Measurements from ENCODE around the gene VARS2.

Gene VARS2

DNA sequence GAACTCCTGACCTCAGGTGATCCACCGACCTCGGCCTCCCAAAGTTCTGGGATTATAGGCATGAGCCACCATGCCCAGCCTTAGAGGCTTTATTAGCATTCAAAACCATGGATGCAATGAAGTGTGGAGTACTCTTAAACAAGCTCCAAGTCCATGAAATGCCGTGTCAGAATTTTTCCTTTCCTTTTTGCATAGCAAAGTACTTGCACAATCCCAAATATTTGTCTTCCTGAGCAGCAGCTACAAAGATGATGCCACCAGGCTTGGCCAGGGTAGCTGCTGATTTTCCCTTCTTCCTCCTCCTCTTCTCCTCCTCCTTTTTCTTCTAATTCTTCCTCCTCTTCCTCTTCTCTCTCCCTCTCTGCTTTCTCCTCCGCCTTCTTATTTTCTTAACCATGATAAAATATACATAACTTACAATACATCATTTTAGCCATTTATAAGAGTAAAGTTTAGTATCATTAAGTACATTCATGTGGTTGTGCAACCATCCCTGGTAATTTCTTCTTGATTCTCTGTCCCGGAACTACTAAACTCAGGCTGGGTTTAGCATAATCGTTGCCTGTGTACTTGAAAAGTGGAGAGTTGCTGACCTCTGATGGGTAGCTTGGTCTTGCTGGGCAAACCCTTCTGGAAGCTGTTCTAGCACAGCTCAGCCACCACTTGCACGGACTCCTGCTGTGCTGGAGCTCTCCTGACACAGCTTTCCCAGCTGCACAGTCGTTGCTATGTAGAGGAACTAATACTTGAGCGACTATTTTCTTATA, 47.1 kb downstream of the VARS2 start:
- Histone ChIP-seq H3K27me3 (ENCODE audit: insufficient read depth, low read length, poor library complexity) (no peaks in the 10 kb centered on the region), H3K36me3 (ENCODE audit: control insufficient read depth, insufficient read depth, low read length) (no peaks in the 10 kb centered on the region), H4K5ac (ENCODE audit: low read length) (no peak overlapping the region), H3K56ac (ENCODE audit: low read length) (no peak overlapping the region), H3K4me2 (ENCODE audit: low read length) (no peak overlapping the region), H3K9ac (ENCODE audit: low read length) (no peak overlapping the region), H3K79me1 (ENCODE audit: low read length) (no peaks in the 10 kb centered on the region), H3K18ac (ENCODE audit: low read length) (no peak overlapping the region), H3K27ac (ENCODE audit: low read depth, low read length) (no peak overlapping the region), H3K23ac (ENCODE audit: low read length) (no peak overlapping the region), H2AK5ac (ENCODE audit: low read length) (no peak overlapping the region), H3K4ac (ENCODE audit: low read depth, low read length) (no peak overlapping the region), H3K4me3 (ENCODE audit: low read length) (no peak overlapping the region), H2BK15ac (replicated peaks; ENCODE audit: low read depth) (no peak overlapping the region), H4K8ac (ENCODE audit: low read depth, low read length) (no peak overlapping the region), H3K4me1 (ENCODE audit: control insufficient read depth, low read depth, low read length) (peaks cover 2% of the 10 kb centered on the region), H3K79me2 (ENCODE audit: control insufficient read depth, insufficient read depth, low read length) (no peaks in the 10 kb centered on the region), H2BK5ac (ENCODE audit: low read length) (no peak overlapping the region), H2BK120ac (ENCODE audit: low read depth, low read length) (no peak overlapping the region)
- DNase-seq = no peak
- 92% methylated on average over 1 of the region's 9 CpGs for WGBS (ENCODE audit: extremely low coverage, insufficient coverage, low lambda C conversion rate)

DNA sequence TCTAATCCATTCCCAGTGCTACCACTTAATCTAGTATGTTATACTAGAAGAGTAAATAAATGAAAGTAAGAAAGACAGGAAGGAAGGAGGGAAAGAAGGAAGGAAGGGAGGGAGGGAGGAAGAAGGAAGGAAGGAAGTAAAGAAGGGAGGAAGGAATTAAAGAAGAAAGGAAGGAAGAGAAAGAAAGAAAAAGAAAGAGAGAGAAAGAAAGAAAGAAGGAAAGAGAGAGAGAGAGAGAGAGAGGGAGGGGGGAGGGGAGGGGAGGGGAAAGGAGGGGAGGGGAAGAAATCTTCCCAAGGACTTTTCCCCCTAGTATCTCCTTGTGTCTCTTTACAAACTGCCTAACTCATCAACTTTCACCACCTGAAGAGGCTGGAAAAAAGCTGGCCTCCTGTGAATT, 48.7 kb downstream of the VARS2 start:
- no peak for DNase-seq
- Histone ChIP-seq H3K27me3 (ENCODE audit: insufficient read depth, low read length, poor library complexity) (no peaks in the 10 kb centered on the region), H3K9ac (ENCODE audit: low read length) (no peak overlapping the region), H2AK5ac (ENCODE audit: low read length) (no peak overlapping the region), H3K56ac (ENCODE audit: low read length) (no peak overlapping the region), H4K8ac (ENCODE audit: low read depth, low read length) (no peak overlapping the region), H3K4me2 (ENCODE audit: low read length) (no peak overlapping the region), H2BK120ac (ENCODE audit: low read depth, low read length) (no peak overlapping the region), H4K5ac (ENCODE audit: low read length) (no peak overlapping the region), H3K4ac (ENCODE audit: low read depth, low read length) (no peak overlapping the region), H3K36me3 (ENCODE audit: control insufficient read depth, insufficient read depth, low read length) (no peaks in the 10 kb centered on the region), H3K79me1 (ENCODE audit: low read length) (no peaks in the 10 kb centered on the region), H3K27ac (ENCODE audit: low read depth, low read length) (no peak overlapping the region), H2BK15ac (replicated peaks; ENCODE audit: low read depth) (no peak overlapping the region), H3K4me3 (ENCODE audit: low read length) (no peak overlapping the region), H3K79me2 (ENCODE audit: control insufficient read depth, insufficient read depth, low read length) (no peaks in the 10 kb centered on the region), H3K4me1 (ENCODE audit: control insufficient read depth, low read depth, low read length) (no peaks in the 10 kb centered on the region), H2BK5ac (ENCODE audit: low read length) (no peak overlapping the region), H3K23ac (ENCODE audit: low read length) (no peak overlapping the region), H3K18ac (ENCODE audit: low read length) (no peak overlapping the region)

DNA sequence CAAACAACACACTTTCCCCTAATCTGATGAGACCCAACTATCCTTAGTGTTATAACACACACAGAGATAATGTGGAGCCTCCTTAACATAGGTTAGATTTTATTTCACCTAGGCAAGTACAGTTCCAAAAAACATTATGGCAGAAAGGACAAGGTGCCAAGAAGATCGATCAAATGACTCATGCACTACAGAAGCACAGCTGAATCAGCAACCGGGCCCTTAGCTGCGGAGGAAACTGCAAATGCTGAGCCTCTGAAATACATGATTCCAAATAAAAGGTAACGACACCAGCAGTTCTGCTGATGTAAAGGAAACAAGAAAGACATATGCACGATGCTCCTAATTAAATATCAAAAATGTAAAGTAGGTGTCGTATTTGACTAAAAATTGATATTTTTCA, 49.6 kb downstream of the VARS2 start:
- no peak overlapping the region for H2BK5ac ChIP-seq (ENCODE audit: low read length)
- DNase-seq = no peak
- H2BK15ac ChIP-seq (replicated peaks; ENCODE audit: low read depth) = no peak overlapping the region
- H3K36me3 ChIP-seq (ENCODE audit: control insufficient read depth, insufficient read depth, low read length) = no peaks in the 10 kb centered on the region
- no peak overlapping the region for H3K4me2 ChIP-seq (ENCODE audit: low read length)
- no peak overlapping the region for H3K27ac ChIP-seq (ENCODE audit: low read depth, low read length)
- H3K4ac ChIP-seq (ENCODE audit: low read depth, low read length) = no peak overlapping the region
- no peak overlapping the region for H2AK5ac ChIP-seq (ENCODE audit: low read length)
- no peak overlapping the region for H3K56ac ChIP-seq (ENCODE audit: low read length)
- H3K9ac ChIP-seq (ENCODE audit: low read length) = no peak overlapping the region
- no peak overlapping the region for H4K8ac ChIP-seq (ENCODE audit: low read depth, low read length)
- no peaks in the 10 kb centered on the region for H3K4me1 ChIP-seq (ENCODE audit: control insufficient read depth, low read depth, low read length)
- H2BK120ac ChIP-seq (ENCODE audit: low read depth, low read length) = no peak overlapping the region
- H3K18ac ChIP-seq (ENCODE audit: low read length) = no peak overlapping the region
- WGBS (ENCODE audit: extremely low coverage, insufficient coverage, low lambda C conversion rate) = no CpG with 5 or more reads among the region's 6 CpGs
- H3K79me1 ChIP-seq (ENCODE audit: low read length) = no peaks in the 10 kb centered on the region
- no peaks in the 10 kb centered on the region for H3K27me3 ChIP-seq (ENCODE audit: insufficient read depth, low read length, poor library complexity)
- no peak overlapping the region for H3K4me3 ChIP-seq (ENCODE audit: low read length)
- no peaks in the 10 kb centered on the region for H3K79me2 ChIP-seq (ENCODE audit: control insufficient read depth, insufficient read depth, low read length)
- H4K5ac ChIP-seq (ENCODE audit: low read length) = no peak overlapping the region
- H3K23ac ChIP-seq (ENCODE audit: low read length) = no peak overlapping the region

GRCh38 chr6:30964075-30964474, 50.0 kb downstream of the VARS2 start:
- H3K79me1 ChIP-seq (ENCODE audit: low read length) = no peaks in the 10 kb centered on the region
- no peak overlapping the region for H3K9ac ChIP-seq (ENCODE audit: low read length)
- H2BK5ac ChIP-seq (ENCODE audit: low read length) = no peak overlapping the region
- no peak overlapping the region for H3K27ac ChIP-seq (ENCODE audit: low read depth, low read length)
- WGBS (ENCODE audit: extremely low coverage, insufficient coverage, low lambda C conversion rate) = no CpG with 5 or more reads among the region's 4 CpGs
- no peak overlapping the region for H3K23ac ChIP-seq (ENCODE audit: low read length)
- H3K4me3 ChIP-seq (ENCODE audit: low read length) = no peak overlapping the region
- no peak overlapping the region for H2BK15ac ChIP-seq (replicated peaks; ENCODE audit: low read depth)
- no peak overlapping the region for H3K4me2 ChIP-seq (ENCODE audit: low read length)
- H3K4ac ChIP-seq (ENCODE audit: low read depth, low read length) = no peak overlapping the region
- H3K56ac ChIP-seq (ENCODE audit: low read length) = no peak overlapping the region
- H3K4me1 ChIP-seq (ENCODE audit: control insufficient read depth, low read depth, low read length) = no peaks in the 10 kb centered on the region
- no peak overlapping the region for H2AK5ac ChIP-seq (ENCODE audit: low read length)
- H3K27me3 ChIP-seq (ENCODE audit: insufficient read depth, low read length, poor library complexity) = no peaks in the 10 kb centered on the region
- no peak overlapping the region for H4K8ac ChIP-seq (ENCODE audit: low read depth, low read length)
- H3K79me2 ChIP-seq (ENCODE audit: control insufficient read depth, insufficient read depth, low read length) = no peaks in the 10 kb centered on the region
- no peak overlapping the region for H2BK120ac ChIP-seq (ENCODE audit: low read depth, low read length)
- no peaks in the 10 kb centered on the region for H3K36me3 ChIP-seq (ENCODE audit: control insufficient read depth, insufficient read depth, low read length)
- H3K18ac ChIP-seq (ENCODE audit: low read length) = no peak overlapping the region
- no peak for DNase-seq
- H4K5ac ChIP-seq (ENCODE audit: low read length) = no peak overlapping the region

GRCh38 chr6:30965140-30965601, 51.1 kb downstream of the VARS2 start:
- Histone ChIP-seq H3K23ac (ENCODE audit: low read length) (no peak overlapping the region), H3K79me1 (ENCODE audit: low read length) (no peaks in the 10 kb centered on the region), H3K18ac (ENCODE audit: low read length) (no peak overlapping the region), H3K56ac (ENCODE audit: low read length) (no peak overlapping the region), H3K27me3 (ENCODE audit: insufficient read depth, low read length, poor library complexity) (no peaks in the 10 kb centered on the region), H3K9ac (ENCODE audit: low read length) (no peak overlapping the region), H3K4ac (ENCODE audit: low read depth, low read length) (no peak overlapping the region), H3K79me2 (ENCODE audit: control insufficient read depth, insufficient read depth, low read length) (no peaks in the 10 kb centered on the region), H2BK5ac (ENCODE audit: low read length) (no peak overlapping the region), H3K4me1 (ENCODE audit: control insufficient read depth, low read depth, low read length) (no peaks in the 10 kb centered on the region), H3K36me3 (ENCODE audit: control insufficient read depth, insufficient read depth, low read length) (no peaks in the 10 kb centered on the region), H3K27ac (ENCODE audit: low read depth, low read length) (no peak overlapping the region), H2BK120ac (ENCODE audit: low read depth, low read length) (no peak overlapping the region), H3K4me3 (ENCODE audit: low read length) (no peak overlapping the region), H3K4me2 (ENCODE audit: low read length) (no peak overlapping the region), H4K8ac (ENCODE audit: low read depth, low read length) (no peak overlapping the region), H4K5ac (ENCODE audit: low read length) (no peak overlapping the region), H2AK5ac (ENCODE audit: low read length) (no peak overlapping the region), H2BK15ac (replicated peaks; ENCODE audit: low read depth) (no peak overlapping the region)
- DNase-seq = no peak
- no CpG with 5 or more reads among the region's 5 CpGs for WGBS (ENCODE audit: extremely low coverage, insufficient coverage, low lambda C conversion rate)

- Histone ChIP-seq H3K4me3 (ENCODE audit: low read length) (no peak overlapping the region), H3K4me2 (ENCODE audit: low read length) (no peak overlapping the region), H2BK15ac (replicated peaks; ENCODE audit: low read depth) (no peak overlapping the region), H3K4me1 (ENCODE audit: control insufficient read depth, low read depth, low read length) (no peaks in the 10 kb centered on the region), H3K36me3 (ENCODE audit: control insufficient read depth, insufficient read depth, low read length) (no peaks in the 10 kb centered on the region), H2BK120ac (ENCODE audit: low read depth, low read length) (no peak overlapping the region), H3K23ac (ENCODE audit: low read length) (no peak overlapping the region), H3K79me1 (ENCODE audit: low read length) (no peaks in the 10 kb centered on the region), H2BK5ac (ENCODE audit: low read length) (no peak overlapping the region), H4K5ac (ENCODE audit: low read length) (no peak overlapping the region), H3K9ac (ENCODE audit: low read length) (no peak overlapping the region), H2AK5ac (ENCODE audit: low read length) (no peak overlapping the region), H3K79me2 (ENCODE audit: control insufficient read depth, insufficient read depth, low read length) (no peaks in the 10 kb centered on the region), H3K27ac (ENCODE audit: low read depth, low read length) (no peak overlapping the region), H3K56ac (ENCODE audit: low read length) (no peak overlapping the region), H3K18ac (ENCODE audit: low read length) (no peak overlapping the region), H3K27me3 (ENCODE audit: insufficient read depth, low read length, poor library complexity) (no peaks in the 10 kb centered on the region), H4K8ac (ENCODE audit: low read depth, low read length) (no peak overlapping the region), H3K4ac (ENCODE audit: low read depth, low read length) (no peak overlapping the region)
- no peak for DNase-seq
- WGBS (ENCODE audit: extremely low coverage, insufficient coverage, low lambda C conversion rate) = no CpG with 5 or more reads among the region's 3 CpGs
Measured at GRCh38 chr6:30966154-30966553, 52.1 kb downstream of the VARS2 start.
